GM21619 (cell line): ENCODE results near the gene ZNF124.
A peak's percentile ranks its signal among the peaks of the same experiment; 100 is the strongest.
"Not testable (repeated sequence)": the region's sequence is repeated elsewhere in the genome, so short reads cannot be mapped to it uniquely, and the experiment has no call there.

Experiments used
- ATAC-seq: cut with Tn5 transposase; IDR thresholded peaks from one replicate; pipeline ENCODE4 v1.9.1; 2021; ENCODE audit not compliant: unreplicated experiment

ZNF124 gene

GRCh38 chr1:247173431-247173830, 1.6 kb upstream of the ZNF124 start:
- no peak for ATAC-seq

- ATAC-seq = no peak
Observed at GRCh38 chr1:247172996-247173395, 1.2 kb upstream of the ZNF124 start.

- ATAC-seq = peak; percentile 48
Observed at GRCh38 chr1:247171443-247171842, 377 bp downstream of the ZNF124 start.

GRCh38 chr1:247165674-247166073, 6.1 kb downstream of the ZNF124 start:
- no peak for ATAC-seq

- no peak for ATAC-seq
Observed at GRCh38 chr1:247164694-247165093, 7.1 kb downstream of the ZNF124 start.

- no peak for ATAC-seq
Observed at GRCh38 chr1:247156787-247157232, 15.0 kb downstream of the ZNF124 start.

- no peak for ATAC-seq
Observed at GRCh38 chr1:247147781-247148180, 24.0 kb downstream of the ZNF124 start.

- not testable (repeated sequence) for ATAC-seq
Observed at GRCh38 chr1:247147120-247147519, 24.7 kb downstream of the ZNF124 start.

GRCh38 chr1:247146671-247147070, 25.1 kb downstream of the ZNF124 start:
- ATAC-seq = no peak

- ATAC-seq = no peak
Observed at GRCh38 chr1:247145279-247145678, 26.5 kb downstream of the ZNF124 start.

GRCh38 chr1:247139557-247139956, 32.3 kb downstream of the ZNF124 start:
- not testable (repeated sequence) for ATAC-seq

GRCh38 chr1:247131236-247131635, 40.6 kb downstream of the ZNF124 start:
- no peak for ATAC-seq

GRCh38 chr1:247127519-247128282, 44.1 kb downstream of the ZNF124 start:
- not testable (repeated sequence) for ATAC-seq

- peak; percentile 62 for ATAC-seq
Observed at GRCh38 chr1:247126601-247127000, 45.2 kb downstream of the ZNF124 start.

GRCh38 chr1:247126166-247126565, 45.7 kb downstream of the ZNF124 start:
- peak; percentile 99 for ATAC-seq

GRCh38 chr1:247121382-247121781, 50.4 kb downstream of the ZNF124 start:
- no peak for ATAC-seq

- not testable (repeated sequence) for ATAC-seq
Observed at GRCh38 chr1:247120408-247120668, 51.5 kb downstream of the ZNF124 start.

GRCh38 chr1:247119600-247120407, 52.0 kb downstream of the ZNF124 start:
- no peak for ATAC-seq

GRCh38 chr1:247118946-247119446, 52.8 kb downstream of the ZNF124 start:
- no peak for ATAC-seq

- no peak for ATAC-seq
Observed at GRCh38 chr1:247115545-247115944, 56.3 kb downstream of the ZNF124 start.

GRCh38 chr1:247115141-247115510, 56.7 kb downstream of the ZNF124 start:
- no peak for ATAC-seq
